GM12878 (cell line): ENCODE results near the gene RDM1. TPM values are rescaled to one million over a fixed set of nuclear protein-coding genes. Genes with fewer than 3 reads are reported as not detected.

Experiments used
- ATAC-seq: fragments of 200-7000 bp; cut with Tn5 transposase; 3 replicates; pipeline ENCODE4 v1.9.1; 2020; ENCODE audit warnings: mild to moderate bottlenecking, moderate library complexity
- BruUV-seq: library from RNA; stranded (reverse); fragments of 400-500 nt; replicated peaks from 2 replicates; lab custom pipeline; 2021; lab: Mats Ljungman, UMichigan
- CTCF ChIA-PET: fragments of 300-600 bp; sonication (Branson Sonifier 250); formaldehyde crosslinking; extraction: SDS; loops from one replicate; lab custom pipeline; 2021; ENCODE audit warnings: inconsistent platforms; lab: Yijun Ruan, JAX
- POLR2A ChIA-PET: fragments of 350-600 bp; formaldehyde crosslinking; extraction: SDS; loops from one replicate; lab custom pipeline; 2021; ENCODE audit warnings: inconsistent platforms; lab: Charles Lee
- RAD21 ChIA-PET: fragments of 300-600 bp; sonication (Branson Sonifier 250); formaldehyde crosslinking; loops from one replicate; lab custom pipeline; 2023; ENCODE audit warnings: antibody characterized with exemption; ENCODE audit not compliant: unreplicated experiment; lab: Charles Lee
- SMC1A ChIA-PET: fragments of 300-600 bp; sonication (Branson Sonifier 250); formaldehyde crosslinking; loops from one replicate; lab custom pipeline; 2023; ENCODE audit not compliant: unreplicated experiment, uncharacterized antibody; lab: Charles Lee
- DNase-seq: peaks from one replicate; pipeline ENCODE4 v3.0.0-alpha.2; 2011; ENCODE audit warnings: low read depth, low spot score
- FAIRE-seq: peaks from 3 replicates; lab custom pipeline; 2011; peaks lifted over from hg19 to GRCh38; lab: Jason Lieb, UNC
- H2AFZ ChIP-seq: 2 replicates; pipeline ENCODE4 v1.6.0; 2011; ENCODE audit warnings: low read depth, low read length, control low read depth; ENCODE audit not compliant: control insufficient read depth
- H3K27ac ChIP-seq: 2 replicates; pipeline ENCODE4 v1.5.1; 2011; ENCODE audit warnings: control low read depth; ENCODE audit not compliant: control insufficient read depth, insufficient read depth
- H3K27me3 ChIP-seq, 2 experiments: replicated peaks in 1 of 2; 2 replicates each; pipeline versions ENCODE4 v1.6.0 to v1.6.1; 2011; ENCODE audit warnings: low read length in 1 of 2; ENCODE audit not compliant: control insufficient read depth in 2 of 2, insufficient read depth in 2 of 2
- H3K36me3 ChIP-seq, 2 experiments: 2 replicates each; pipeline ENCODE4 v1.5.1; 2011; ENCODE audit warnings: low read length in 1 of 2; ENCODE audit not compliant: control insufficient read depth in 2 of 2, insufficient read depth in 2 of 2
- H3K4me1 ChIP-seq: 2 replicates; pipeline ENCODE4 v1.6.1; 2011; ENCODE audit warnings: mild to moderate bottlenecking, low read length, moderate library complexity, mixed read lengths; ENCODE audit not compliant: control insufficient read depth, insufficient read depth
- H3K4me2 ChIP-seq: 2 replicates; pipeline ENCODE4 v1.6.0; 2011; ENCODE audit warnings: control low read depth; ENCODE audit not compliant: control insufficient read depth, insufficient read depth
- H3K4me3 ChIP-seq: fragments of 200-600 bp; sonication (generic); 2 replicates; pipeline ENCODE4 v1.5.1; 2016
- H3K79me2 ChIP-seq: 2 replicates; pipeline ENCODE4 v1.6.0; 2011; ENCODE audit warnings: low read length; ENCODE audit not compliant: control insufficient read depth, insufficient read depth
- H3K9ac ChIP-seq: 2 replicates; pipeline ENCODE4 v1.8.0; 2011; ENCODE audit warnings: low read length, control low read depth, mixed read lengths; ENCODE audit not compliant: control insufficient read depth, insufficient read depth
- H3K9me3 ChIP-seq: replicated peaks from 3 replicates; pipeline ENCODE4 v1.5.1; 2011; ENCODE audit warnings: mild to moderate bottlenecking, low read length; ENCODE audit not compliant: control insufficient read depth, insufficient read depth
- H4K20me1 ChIP-seq: 2 replicates; pipeline ENCODE4 v1.6.0; 2011; ENCODE audit not compliant: control insufficient read depth, insufficient read depth
- in situ Hi-C: fragments of 300-500 bp; cut with MboI; formaldehyde crosslinking; loops from 9 replicates; pipeline ENCODE4 v1.14.3; 2018; ENCODE audit warnings: mixed read lengths
- intact Hi-C: fragments of 100-400 bp; cut with micrococcal nuclease; formaldehyde crosslinking; loops from one replicate; pipeline ENCODE4 v1.14.2; 2022; ENCODE audit not compliant: unreplicated experiment
- polyA plus RNA-seq, 11 experiments: library from polyadenylated mRNA; depleted of rRNA in 4 of 11; unstranded in 6 of 11; stranded (reverse) in 5 of 11; fragments of >200 nt; fragmentation: Nextera tagmentation in 4 of 11; fragmentation: Illumina TruSeq in 1 of 11; extraction: Ambion mirVana in 4 of 11; extraction: Trizol in 1 of 11; gene quantifications; 1 replicate in 1 of 11; 2 replicates in 10 of 11; pipeline versions ENCODE4 v1.2.1 to v1.2.3, GENCODE V29; 2011 to 2016; ENCODE audit warnings: inconsistent platforms in 2 of 11, missing spikeins in 2 of 11, low read depth in 1 of 11
- total RNA-seq, 4 experiments: library from RNA; depleted of rRNA in 3 of 4; stranded (reverse); fragments of >200 nt in 3 of 4; fragmentation: Illumina TruSeq in 1 of 4; extraction: Trizol in 1 of 4; gene quantifications; 2 replicates each; pipeline versions ENCODE4 v1.2.1 to v1.2.3, GENCODE V29; 2013 to 2021
- TF ChIP-seq, protein P1 (sequence below): fragments of 450-650 bp; IDR thresholded peaks from 2 replicates; pipeline ENCODE4 v1.6.1; 2016; ENCODE audit warnings: mild to moderate bottlenecking, moderate library complexity, borderline replicate concordance
- TF ChIP-seq, protein P2 (sequence below): IDR thresholded peaks from 2 replicates; pipeline ENCODE4 v1.6.1; 2012; ENCODE audit warnings: improper control_type of control experiment, low read depth, low read length; ENCODE audit not compliant: insufficient replicate concordance

The RDM1 gene
- total and polyA plus RNA-seq, 10 of the 15 experiments (the other 5 are each of a cell fraction or from before 2014, with no cell fraction given), result 5.7 to 18.4 (median 10.7) TPM

GRCh38 chr17:35927714-35928113 is 2.9 kb downstream of the RDM1 start:
- Histone ChIP-seq H3K4me2 (no peak overlapping the region), H3K79me2 (no peaks in the 10 kb centered on the region), H4K20me1 (no peaks in the 10 kb centered on the region), H3K27me3 (no peaks in the 10 kb centered on the region), H3K9ac (no peak overlapping the region), H2AFZ (no peak overlapping the region), H3K4me1 (peaks cover 5% of the 10 kb centered on the region; the same call in 1 of the 2 replicates), H3K27ac (no peak overlapping the region), H3K9me3 (no peaks in the 10 kb centered on the region), H3K36me3 (no peaks in the 10 kb centered on the region), H3K4me3 (no peak overlapping the region)
- ChIA-PET SMC1A (interaction anchor here (0.7 to 1.3 kb wide), 3 partner anchors 9 to 76 kb away, joined by 3 to 5 read pairs (median 4); no protein-coding TSS in a partner anchor), POLR2A (no interaction called here), CTCF (no interaction called here), RAD21 (no interaction called here)
- no peak for FAIRE-seq
- no TSS peak for BruUV-seq
- no peak for ATAC-seq
- in situ Hi-C loops (no loop called here), intact Hi-C loops (no loop called here)
- DNase-seq, result no peak
- TF ChIP-seq, protein P1, sequence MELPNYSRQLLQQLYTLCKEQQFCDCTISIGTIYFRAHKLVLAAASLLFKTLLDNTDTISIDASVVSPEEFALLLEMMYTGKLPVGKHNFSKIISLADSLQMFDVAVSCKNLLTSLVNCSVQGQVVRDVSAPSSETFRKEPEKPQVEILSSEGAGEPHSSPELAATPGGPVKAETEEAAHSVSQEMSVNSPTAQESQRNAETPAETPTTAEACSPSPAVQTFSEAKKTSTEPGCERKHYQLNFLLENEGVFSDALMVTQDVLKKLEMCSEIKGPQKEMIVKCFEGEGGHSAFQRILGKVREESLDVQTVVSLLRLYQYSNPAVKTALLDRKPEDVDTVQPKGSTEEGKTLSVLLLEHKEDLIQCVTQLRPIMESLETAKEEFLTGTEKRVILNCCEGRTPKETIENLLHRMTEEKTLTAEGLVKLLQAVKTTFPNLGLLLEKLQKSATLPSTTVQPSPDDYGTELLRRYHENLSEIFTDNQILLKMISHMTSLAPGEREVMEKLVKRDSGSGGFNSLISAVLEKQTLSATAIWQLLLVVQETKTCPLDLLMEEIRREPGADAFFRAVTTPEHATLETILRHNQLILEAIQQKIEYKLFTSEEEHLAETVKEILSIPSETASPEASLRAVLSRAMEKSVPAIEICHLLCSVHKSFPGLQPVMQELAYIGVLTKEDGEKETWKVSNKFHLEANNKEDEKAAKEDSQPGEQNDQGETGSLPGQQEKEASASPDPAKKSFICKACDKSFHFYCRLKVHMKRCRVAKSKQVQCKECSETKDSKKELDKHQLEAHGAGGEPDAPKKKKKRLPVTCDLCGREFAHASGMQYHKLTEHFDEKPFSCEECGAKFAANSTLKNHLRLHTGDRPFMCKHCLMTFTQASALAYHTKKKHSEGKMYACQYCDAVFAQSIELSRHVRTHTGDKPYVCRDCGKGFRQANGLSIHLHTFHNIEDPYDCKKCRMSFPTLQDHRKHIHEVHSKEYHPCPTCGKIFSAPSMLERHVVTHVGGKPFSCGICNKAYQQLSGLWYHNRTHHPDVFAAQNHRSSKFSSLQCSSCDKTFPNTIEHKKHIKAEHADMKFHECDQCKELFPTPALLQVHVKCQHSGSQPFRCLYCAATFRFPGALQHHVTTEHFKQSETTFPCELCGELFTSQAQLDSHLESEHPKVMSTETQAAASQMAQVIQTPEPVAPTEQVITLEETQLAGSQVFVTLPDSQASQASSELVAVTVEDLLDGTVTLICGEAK, result no peak
- TF ChIP-seq, protein P2, sequence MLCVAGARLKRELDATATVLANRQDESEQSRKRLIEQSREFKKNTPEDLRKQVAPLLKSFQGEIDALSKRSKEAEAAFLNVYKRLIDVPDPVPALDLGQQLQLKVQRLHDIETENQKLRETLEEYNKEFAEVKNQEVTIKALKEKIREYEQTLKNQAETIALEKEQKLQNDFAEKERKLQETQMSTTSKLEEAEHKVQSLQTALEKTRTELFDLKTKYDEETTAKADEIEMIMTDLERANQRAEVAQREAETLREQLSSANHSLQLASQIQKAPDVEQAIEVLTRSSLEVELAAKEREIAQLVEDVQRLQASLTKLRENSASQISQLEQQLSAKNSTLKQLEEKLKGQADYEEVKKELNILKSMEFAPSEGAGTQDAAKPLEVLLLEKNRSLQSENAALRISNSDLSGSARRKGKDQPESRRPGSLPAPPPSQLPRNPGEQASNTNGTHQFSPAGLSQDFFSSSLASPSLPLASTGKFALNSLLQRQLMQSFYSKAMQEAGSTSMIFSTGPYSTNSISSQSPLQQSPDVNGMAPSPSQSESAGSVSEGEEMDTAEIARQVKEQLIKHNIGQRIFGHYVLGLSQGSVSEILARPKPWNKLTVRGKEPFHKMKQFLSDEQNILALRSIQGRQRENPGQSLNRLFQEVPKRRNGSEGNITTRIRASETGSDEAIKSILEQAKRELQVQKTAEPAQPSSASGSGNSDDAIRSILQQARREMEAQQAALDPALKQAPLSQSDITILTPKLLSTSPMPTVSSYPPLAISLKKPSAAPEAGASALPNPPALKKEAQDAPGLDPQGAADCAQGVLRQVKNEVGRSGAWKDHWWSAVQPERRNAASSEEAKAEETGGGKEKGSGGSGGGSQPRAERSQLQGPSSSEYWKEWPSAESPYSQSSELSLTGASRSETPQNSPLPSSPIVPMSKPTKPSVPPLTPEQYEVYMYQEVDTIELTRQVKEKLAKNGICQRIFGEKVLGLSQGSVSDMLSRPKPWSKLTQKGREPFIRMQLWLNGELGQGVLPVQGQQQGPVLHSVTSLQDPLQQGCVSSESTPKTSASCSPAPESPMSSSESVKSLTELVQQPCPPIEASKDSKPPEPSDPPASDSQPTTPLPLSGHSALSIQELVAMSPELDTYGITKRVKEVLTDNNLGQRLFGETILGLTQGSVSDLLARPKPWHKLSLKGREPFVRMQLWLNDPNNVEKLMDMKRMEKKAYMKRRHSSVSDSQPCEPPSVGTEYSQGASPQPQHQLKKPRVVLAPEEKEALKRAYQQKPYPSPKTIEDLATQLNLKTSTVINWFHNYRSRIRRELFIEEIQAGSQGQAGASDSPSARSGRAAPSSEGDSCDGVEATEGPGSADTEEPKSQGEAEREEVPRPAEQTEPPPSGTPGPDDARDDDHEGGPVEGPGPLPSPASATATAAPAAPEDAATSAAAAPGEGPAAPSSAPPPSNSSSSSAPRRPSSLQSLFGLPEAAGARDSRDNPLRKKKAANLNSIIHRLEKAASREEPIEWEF, result no peak
